Measurements from ENCODE around the gene KRTAP12-1. TPM values are rescaled to one million over a fixed set of nuclear protein-coding genes. Genes with fewer than 3 reads are reported as not detected.
"Not testable (repeated sequence)": the region's sequence is repeated elsewhere in the genome, so short reads cannot be mapped to it uniquely, and the experiment has no call there.

KRTAP12-1 gene
- total RNA-seq, 1 experiment from 2014 or later: not detected

GRCh38 chr21:44667612-44668011, 14.4 kb downstream of the KRTAP12-1 start:
- CTCF ChIA-PET: no interaction called here
- TF ChIP-seq EZH2 (IDR thresholded peaks at IDR 0.05; ENCODE audit: low read depth) (no peak), CTCF (conservative IDR thresholded peaks at IDR 0.05) (no peak)

GRCh38 chr21:44666401-44667320, 15.3 kb downstream of the KRTAP12-1 start, which contains the start of gene KRTAP12-2:
TSS of gene KRTAP12-2 (minus strand) at chr21:44666927. CDS start at chr21:44666886, 41 bp downstream.
- no peaks in the 10 kb centered on the region for H3K9me2 ChIP-seq (ENCODE audit: insufficient read depth)
- ChIA-PET CTCF (no interaction called here), POLR2A (ENCODE audit: unreplicated experiment) (no interaction called here)
- H3K4me2 ChIP-seq: no peak within 1 kb of the TSS
- no peak within 1 kb of the TSS for H2AFZ ChIP-seq
- no peak for TF ChIP-seq CTCF (conservative IDR thresholded peaks at IDR 0.05)
- no peak for TF ChIP-seq EZH2 (IDR thresholded peaks at IDR 0.05; ENCODE audit: low read depth)
- H3K27ac ChIP-seq: no peak within 1 kb of the TSS
- DNase-seq: peak in 1 of 2 experiments; percentile 38
- no peak within 1 kb of the TSS for H3K4me3 ChIP-seq
- H3K27me3 ChIP-seq (ENCODE audit: insufficient read depth, low read depth): peaks cover 26% of the 10 kb centered on the region
- BruUV-seq (replicated peaks): no TSS peak
- H3K9me3 ChIP-seq (ENCODE audit: insufficient read depth, low read depth): no peaks in the 10 kb centered on the region
- no peaks in the 10 kb centered on the region for H3K36me3 ChIP-seq (ENCODE audit: low read depth)
- H3F3A ChIP-seq (ENCODE audit: insufficient read depth, low read depth): no peaks in the 10 kb centered on the region
- H4K20me1 ChIP-seq (ENCODE audit: insufficient read depth): no peaks in the 10 kb centered on the region
- H3K79me2 ChIP-seq (ENCODE audit: low read depth): no peaks in the 10 kb centered on the region
- intact Hi-C loops (cut with micrococcal nuclease; ENCODE audit: unreplicated experiment): no loop called here
- H3K4me1 ChIP-seq (replicated peaks; ENCODE audit: insufficient read depth): no peaks in the 10 kb centered on the region

More at GRCh38 chr21:44667612-44668011, 14.4 kb downstream of the KRTAP12-1 start:
- H3K4me3 ChIP-seq: no peak overlapping the region
- intact Hi-C loops (cut with micrococcal nuclease; ENCODE audit: unreplicated experiment): no loop called here
- no peak overlapping the region for H2AFZ ChIP-seq
- no peaks in the 10 kb centered on the region for H3K36me3 ChIP-seq (ENCODE audit: low read depth)
- no peaks in the 10 kb centered on the region for H3K79me2 ChIP-seq (ENCODE audit: low read depth)
- H3K27me3 ChIP-seq (ENCODE audit: insufficient read depth, low read depth): peaks cover 21% of the 10 kb centered on the region
- H3K27ac ChIP-seq: no peak overlapping the region
- POLR2A ChIA-PET (ENCODE audit: unreplicated experiment): no interaction called here
- H3K4me2 ChIP-seq: no peak overlapping the region
- no peaks in the 10 kb centered on the region for H3K9me3 ChIP-seq (ENCODE audit: insufficient read depth, low read depth)
- DNase-seq: no peak
- no peaks in the 10 kb centered on the region for H3K4me1 ChIP-seq (replicated peaks; ENCODE audit: insufficient read depth)
- no peaks in the 10 kb centered on the region for H4K20me1 ChIP-seq (ENCODE audit: insufficient read depth)
- no peaks in the 10 kb centered on the region for H3K9me2 ChIP-seq (ENCODE audit: insufficient read depth)
- H3F3A ChIP-seq (ENCODE audit: insufficient read depth, low read depth): no peaks in the 10 kb centered on the region
- BruUV-seq (replicated peaks): no TSS peak

GRCh38 chr21:44664691-44665090, 17.3 kb downstream of the KRTAP12-1 start:
- no peak for TF ChIP-seq CTCF (conservative IDR thresholded peaks at IDR 0.05)
- TF ChIP-seq EZH2 (IDR thresholded peaks at IDR 0.05; ENCODE audit: low read depth): no peak
- Histone ChIP-seq H3F3A (ENCODE audit: insufficient read depth, low read depth) (no peaks in the 10 kb centered on the region), H3K4me3 (no peak overlapping the region), H3K27me3 (ENCODE audit: insufficient read depth, low read depth) (peaks cover 32% of the 10 kb centered on the region), H4K20me1 (ENCODE audit: insufficient read depth) (no peaks in the 10 kb centered on the region), H3K4me2 (no peak overlapping the region), H3K9me3 (ENCODE audit: insufficient read depth, low read depth) (no peaks in the 10 kb centered on the region), H3K27ac (no peak overlapping the region), H3K79me2 (ENCODE audit: low read depth) (no peaks in the 10 kb centered on the region), H3K4me1 (replicated peaks; ENCODE audit: insufficient read depth) (no peaks in the 10 kb centered on the region), H3K36me3 (ENCODE audit: low read depth) (no peaks in the 10 kb centered on the region), H3K9me2 (ENCODE audit: insufficient read depth) (no peaks in the 10 kb centered on the region), H2AFZ (no peak overlapping the region)
- intact Hi-C loops (cut with micrococcal nuclease; ENCODE audit: unreplicated experiment): no loop called here
- ChIA-PET CTCF (no interaction called here), POLR2A (ENCODE audit: unreplicated experiment) (no interaction called here)
- DNase-seq: no peak
- no TSS peak for BruUV-seq (replicated peaks)

DNA sequence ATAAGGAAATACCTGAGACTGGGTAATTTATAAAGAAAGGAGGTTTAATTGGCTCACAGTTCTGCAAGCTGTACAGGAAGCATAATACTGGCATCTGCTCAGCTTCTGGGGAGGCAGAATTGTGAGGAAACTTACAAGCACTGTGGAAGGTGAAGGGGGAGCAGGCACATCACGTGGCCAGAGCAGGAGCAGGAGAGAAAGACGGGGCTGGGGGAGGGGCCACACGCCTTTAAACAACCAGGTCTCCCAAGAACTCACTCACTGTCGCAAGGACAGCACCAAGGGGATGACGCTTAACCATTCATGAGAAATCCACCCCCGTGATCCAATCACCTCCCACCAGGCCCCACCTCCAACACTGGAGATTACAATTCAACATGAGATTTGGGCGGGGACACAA, 20.4 kb downstream of the KRTAP12-1 start:
- H3K79me2 ChIP-seq (ENCODE audit: low read depth); DNase-seq; BruUV-seq (replicated peaks); CTCF ChIA-PET; H3F3A ChIP-seq (ENCODE audit: insufficient read depth, low read depth); H2AFZ ChIP-seq; H4K20me1 ChIP-seq (ENCODE audit: insufficient read depth); H3K4me2 ChIP-seq; H3K36me3 ChIP-seq (ENCODE audit: low read depth); H3K9me3 ChIP-seq (ENCODE audit: insufficient read depth, low read depth); H3K4me3 ChIP-seq; H3K9me2 ChIP-seq (ENCODE audit: insufficient read depth); POLR2A ChIA-PET (ENCODE audit: unreplicated experiment); intact Hi-C loops (cut with micrococcal nuclease; ENCODE audit: unreplicated experiment); H3K27ac ChIP-seq; H3K4me1 ChIP-seq (replicated peaks; ENCODE audit: insufficient read depth): not testable (repeated sequence)
- peaks cover 45% of the 10 kb centered on the region; the same call in 1 of the 2 replicates for H3K27me3 ChIP-seq (ENCODE audit: insufficient read depth, low read depth)
